ENCODE data around the gene KCNQ1. TPM values are rescaled to one million over a fixed set of nuclear protein-coding genes. Genes with fewer than 3 reads are reported as not detected.

The KCNQ1 gene
- total RNA-seq, 1 experiment from 2014 or later = 2.5 TPM

DNA sequence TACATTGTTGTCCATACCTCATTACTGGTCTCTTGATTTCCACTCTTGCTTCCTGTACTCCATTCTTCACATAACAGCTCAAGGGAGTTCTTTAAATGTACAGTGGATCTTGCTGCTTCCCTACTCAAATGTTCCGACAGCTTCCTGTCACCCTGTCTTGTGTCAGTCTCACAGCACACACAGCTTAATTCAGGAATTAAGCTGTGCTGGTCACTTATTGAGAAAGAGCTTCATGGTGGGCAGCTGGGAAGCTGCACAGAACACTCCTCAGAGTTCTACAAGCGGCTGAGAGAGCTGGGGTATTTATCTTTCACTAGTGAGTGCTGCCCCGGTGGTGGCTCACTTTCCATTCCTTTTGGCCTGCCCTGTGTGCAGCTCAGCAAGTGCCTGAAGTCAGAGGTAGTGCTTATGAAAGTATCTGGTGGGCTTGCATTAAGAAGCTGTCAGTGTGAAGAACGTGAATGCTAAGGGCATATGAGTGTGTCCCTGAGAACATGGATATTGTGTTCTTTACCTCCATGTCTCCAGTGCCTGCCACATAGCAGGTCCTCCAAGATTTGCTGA is 206.3 kb downstream of the KCNQ1 start (continued):
- no peak for TF ChIP-seq RELA (CRISPR knock-in tag; IDR thresholded peaks at IDR 0.05; ENCODE audit: borderline replicate concordance)
- no peak for TF ChIP-seq IRF2 (CRISPR knock-in tag; IDR thresholded peaks at IDR 0.05; ENCODE audit: borderline replicate concordance, low read depth)
- no peak for TF ChIP-seq ETV6 (CRISPR knock-in tag; IDR thresholded peaks at IDR 0.05)
- TF ChIP-seq ZNF396 (CRISPR knock-in tag; IDR thresholded peaks at IDR 0.05; ENCODE audit: borderline replicate concordance) = no peak

DNA sequence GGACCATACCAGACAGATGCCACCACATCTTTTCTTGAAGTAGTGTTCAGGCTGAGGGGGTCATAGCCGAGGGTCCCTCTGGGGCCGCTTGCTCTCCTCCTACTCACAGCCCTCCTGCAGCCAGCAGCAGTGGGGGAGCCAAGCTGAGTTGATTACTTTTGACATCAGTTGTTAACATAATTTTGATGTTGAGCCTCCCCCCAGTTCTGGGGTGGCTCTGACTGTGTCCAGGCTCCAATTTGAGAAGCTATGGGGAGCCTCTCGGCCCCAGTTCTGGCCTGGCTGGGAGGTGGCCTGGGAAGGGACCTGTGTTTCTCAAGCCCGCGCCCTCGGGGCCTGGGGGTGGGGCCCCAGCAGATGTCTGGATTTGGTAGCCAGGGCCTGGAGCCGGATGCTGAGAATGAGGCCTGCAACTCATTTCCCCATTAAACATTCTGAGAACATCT is 207.0 kb downstream of the KCNQ1 start:
- ChIA-PET POLR2A (no interaction called here), CTCF (no interaction called here)
- DNase-seq (ENCODE audit: low spot score) (no peak), ATAC-seq (no peak)
- peaks cover 82% of the 10 kb centered on the region for H3K9me3 Mint-ChIP-seq
- H3K27me3 Mint-ChIP-seq (ENCODE audit: low read depth) = peaks cover 100% of the 10 kb centered on the region; the same call in 1 of the 2 replicates
- peaks cover 84% of the 10 kb centered on the region for H3K36me3 Mint-ChIP-seq
- no peak overlapping the region for H3K27ac Mint-ChIP-seq
- no peak overlapping the region for H3K4me3 Mint-ChIP-seq
- 0 out of 2 replicates have a peak, but pooled peaks cover 4% of the 10 kb centered on the region for H3K4me1 Mint-ChIP-seq
- TF ChIP-seq CREM (CRISPR knock-in tag; IDR thresholded peaks at IDR 0.05) = no peak
- no peak for TF ChIP-seq ELF4 (CRISPR knock-in tag; IDR thresholded peaks at IDR 0.05; ENCODE audit: low read depth)
- TF ChIP-seq, protein P1, sequence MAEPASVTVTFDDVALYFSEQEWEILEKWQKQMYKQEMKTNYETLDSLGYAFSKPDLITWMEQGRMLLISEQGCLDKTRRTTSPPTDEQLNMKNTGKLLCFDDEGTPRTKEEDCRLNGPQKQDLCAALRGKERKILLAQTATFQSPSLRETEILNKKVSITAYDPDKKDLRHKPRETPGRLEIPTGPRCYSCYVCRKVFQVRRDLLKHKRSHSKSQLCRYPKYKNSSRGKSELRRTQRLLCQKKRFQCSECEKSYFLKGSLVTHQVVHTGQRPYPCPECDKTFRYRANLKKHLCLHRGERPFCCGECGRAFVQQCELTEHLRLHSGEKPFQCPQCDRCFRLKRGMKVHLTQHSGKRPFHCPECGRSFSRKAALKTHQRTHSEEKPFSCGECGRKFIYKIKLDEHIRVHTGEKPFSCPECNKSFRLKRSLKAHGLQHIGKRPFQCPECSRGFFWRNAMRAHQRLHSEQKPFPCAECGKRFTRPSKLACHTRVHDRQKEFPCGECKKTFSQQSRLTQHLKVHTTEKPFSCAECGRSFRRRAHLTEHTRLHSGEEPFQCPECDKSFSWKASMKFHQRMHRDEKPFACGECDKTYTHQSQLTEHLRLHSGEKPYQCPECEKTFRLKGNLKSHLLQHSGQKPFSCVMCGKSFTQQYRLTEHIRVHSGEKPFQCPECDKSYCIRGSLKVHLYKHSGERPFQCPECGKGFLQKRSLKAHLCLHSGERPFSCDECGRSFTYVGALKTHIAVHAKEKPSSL (CRISPR knock-in tag; conservative IDR thresholded peaks at IDR 0.05) = no peak
- TF ChIP-seq, protein P2, sequence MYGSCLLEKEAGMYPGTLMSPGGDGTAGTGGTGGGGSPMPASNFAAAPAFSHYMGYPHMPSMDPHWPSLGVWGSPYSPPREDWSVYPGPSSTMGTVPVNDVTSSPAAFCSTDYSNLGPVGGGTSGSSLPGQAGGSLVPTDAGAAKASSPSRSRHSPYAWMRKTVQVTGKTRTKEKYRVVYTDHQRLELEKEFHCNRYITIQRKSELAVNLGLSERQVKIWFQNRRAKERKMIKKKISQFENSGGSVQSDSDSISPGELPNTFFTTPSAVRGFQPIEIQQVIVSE (CRISPR knock-in tag; IDR thresholded peaks at IDR 0.05; ENCODE audit: borderline replicate concordance) = no peak
- no peak for TF ChIP-seq ESRRA (CRISPR knock-in tag; IDR thresholded peaks at IDR 0.05; ENCODE audit: borderline replicate concordance)
- no peak for TF ChIP-seq PRRX2 (CRISPR knock-in tag; IDR thresholded peaks at IDR 0.05)
- TF ChIP-seq TP53 (CRISPR knock-in tag; IDR thresholded peaks at IDR 0.05) = no peak
- TF ChIP-seq, protein P3, sequence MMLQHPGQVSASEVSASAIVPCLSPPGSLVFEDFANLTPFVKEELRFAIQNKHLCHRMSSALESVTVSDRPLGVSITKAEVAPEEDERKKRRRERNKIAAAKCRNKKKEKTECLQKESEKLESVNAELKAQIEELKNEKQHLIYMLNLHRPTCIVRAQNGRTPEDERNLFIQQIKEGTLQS (CRISPR knock-in tag; conservative IDR thresholded peaks at IDR 0.05) = no peak
- no peak for TF ChIP-seq MYBL2 (CRISPR knock-in tag; IDR thresholded peaks at IDR 0.05)
- TF ChIP-seq, protein P4, sequence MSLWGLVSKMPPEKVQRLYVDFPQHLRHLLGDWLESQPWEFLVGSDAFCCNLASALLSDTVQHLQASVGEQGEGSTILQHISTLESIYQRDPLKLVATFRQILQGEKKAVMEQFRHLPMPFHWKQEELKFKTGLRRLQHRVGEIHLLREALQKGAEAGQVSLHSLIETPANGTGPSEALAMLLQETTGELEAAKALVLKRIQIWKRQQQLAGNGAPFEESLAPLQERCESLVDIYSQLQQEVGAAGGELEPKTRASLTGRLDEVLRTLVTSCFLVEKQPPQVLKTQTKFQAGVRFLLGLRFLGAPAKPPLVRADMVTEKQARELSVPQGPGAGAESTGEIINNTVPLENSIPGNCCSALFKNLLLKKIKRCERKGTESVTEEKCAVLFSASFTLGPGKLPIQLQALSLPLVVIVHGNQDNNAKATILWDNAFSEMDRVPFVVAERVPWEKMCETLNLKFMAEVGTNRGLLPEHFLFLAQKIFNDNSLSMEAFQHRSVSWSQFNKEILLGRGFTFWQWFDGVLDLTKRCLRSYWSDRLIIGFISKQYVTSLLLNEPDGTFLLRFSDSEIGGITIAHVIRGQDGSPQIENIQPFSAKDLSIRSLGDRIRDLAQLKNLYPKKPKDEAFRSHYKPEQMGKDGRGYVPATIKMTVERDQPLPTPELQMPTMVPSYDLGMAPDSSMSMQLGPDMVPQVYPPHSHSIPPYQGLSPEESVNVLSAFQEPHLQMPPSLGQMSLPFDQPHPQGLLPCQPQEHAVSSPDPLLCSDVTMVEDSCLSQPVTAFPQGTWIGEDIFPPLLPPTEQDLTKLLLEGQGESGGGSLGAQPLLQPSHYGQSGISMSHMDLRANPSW (CRISPR knock-in tag; conservative IDR thresholded peaks at IDR 0.05; ENCODE audit: low read depth) = no peak
- TF ChIP-seq, protein P5, sequence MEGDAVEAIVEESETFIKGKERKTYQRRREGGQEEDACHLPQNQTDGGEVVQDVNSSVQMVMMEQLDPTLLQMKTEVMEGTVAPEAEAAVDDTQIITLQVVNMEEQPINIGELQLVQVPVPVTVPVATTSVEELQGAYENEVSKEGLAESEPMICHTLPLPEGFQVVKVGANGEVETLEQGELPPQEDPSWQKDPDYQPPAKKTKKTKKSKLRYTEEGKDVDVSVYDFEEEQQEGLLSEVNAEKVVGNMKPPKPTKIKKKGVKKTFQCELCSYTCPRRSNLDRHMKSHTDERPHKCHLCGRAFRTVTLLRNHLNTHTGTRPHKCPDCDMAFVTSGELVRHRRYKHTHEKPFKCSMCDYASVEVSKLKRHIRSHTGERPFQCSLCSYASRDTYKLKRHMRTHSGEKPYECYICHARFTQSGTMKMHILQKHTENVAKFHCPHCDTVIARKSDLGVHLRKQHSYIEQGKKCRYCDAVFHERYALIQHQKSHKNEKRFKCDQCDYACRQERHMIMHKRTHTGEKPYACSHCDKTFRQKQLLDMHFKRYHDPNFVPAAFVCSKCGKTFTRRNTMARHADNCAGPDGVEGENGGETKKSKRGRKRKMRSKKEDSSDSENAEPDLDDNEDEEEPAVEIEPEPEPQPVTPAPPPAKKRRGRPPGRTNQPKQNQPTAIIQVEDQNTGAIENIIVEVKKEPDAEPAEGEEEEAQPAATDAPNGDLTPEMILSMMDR (IDR thresholded peaks at IDR 0.05) = no peak
- no peak for TF ChIP-seq CBFB (CRISPR knock-in tag; IDR thresholded peaks at IDR 0.05; ENCODE audit: low read depth)
- TF ChIP-seq, protein P6, sequence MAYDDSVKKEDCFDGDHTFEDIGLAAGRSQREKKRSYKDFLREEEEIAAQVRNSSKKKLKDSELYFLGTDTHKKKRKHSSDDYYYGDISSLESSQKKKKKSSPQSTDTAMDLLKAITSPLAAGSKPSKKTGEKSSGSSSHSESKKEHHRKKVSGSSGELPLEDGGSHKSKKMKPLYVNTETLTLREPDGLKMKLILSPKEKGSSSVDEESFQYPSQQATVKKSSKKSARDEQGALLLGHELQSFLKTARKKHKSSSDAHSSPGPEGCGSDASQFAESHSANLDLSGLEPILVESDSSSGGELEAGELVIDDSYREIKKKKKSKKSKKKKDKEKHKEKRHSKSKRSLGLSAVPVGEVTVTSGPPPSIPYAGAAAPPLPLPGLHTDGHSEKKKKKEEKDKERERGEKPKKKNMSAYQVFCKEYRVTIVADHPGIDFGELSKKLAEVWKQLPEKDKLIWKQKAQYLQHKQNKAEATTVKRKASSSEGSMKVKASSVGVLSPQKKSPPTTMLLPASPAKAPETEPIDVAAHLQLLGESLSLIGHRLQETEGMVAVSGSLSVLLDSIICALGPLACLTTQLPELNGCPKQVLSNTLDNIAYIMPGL (CRISPR knock-in tag; IDR thresholded peaks at IDR 0.05) = no peak
- no peak for TF ChIP-seq JUN (CRISPR knock-in tag; IDR thresholded peaks at IDR 0.05)
- TF ChIP-seq, protein P7, sequence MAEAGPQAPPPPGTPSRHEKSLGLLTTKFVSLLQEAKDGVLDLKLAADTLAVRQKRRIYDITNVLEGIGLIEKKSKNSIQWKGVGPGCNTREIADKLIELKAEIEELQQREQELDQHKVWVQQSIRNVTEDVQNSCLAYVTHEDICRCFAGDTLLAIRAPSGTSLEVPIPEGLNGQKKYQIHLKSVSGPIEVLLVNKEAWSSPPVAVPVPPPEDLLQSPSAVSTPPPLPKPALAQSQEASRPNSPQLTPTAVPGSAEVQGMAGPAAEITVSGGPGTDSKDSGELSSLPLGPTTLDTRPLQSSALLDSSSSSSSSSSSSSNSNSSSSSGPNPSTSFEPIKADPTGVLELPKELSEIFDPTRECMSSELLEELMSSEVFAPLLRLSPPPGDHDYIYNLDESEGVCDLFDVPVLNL (CRISPR knock-in tag; IDR thresholded peaks at IDR 0.05; ENCODE audit: borderline replicate concordance, low read depth) = no peak
- TF ChIP-seq, protein P8, sequence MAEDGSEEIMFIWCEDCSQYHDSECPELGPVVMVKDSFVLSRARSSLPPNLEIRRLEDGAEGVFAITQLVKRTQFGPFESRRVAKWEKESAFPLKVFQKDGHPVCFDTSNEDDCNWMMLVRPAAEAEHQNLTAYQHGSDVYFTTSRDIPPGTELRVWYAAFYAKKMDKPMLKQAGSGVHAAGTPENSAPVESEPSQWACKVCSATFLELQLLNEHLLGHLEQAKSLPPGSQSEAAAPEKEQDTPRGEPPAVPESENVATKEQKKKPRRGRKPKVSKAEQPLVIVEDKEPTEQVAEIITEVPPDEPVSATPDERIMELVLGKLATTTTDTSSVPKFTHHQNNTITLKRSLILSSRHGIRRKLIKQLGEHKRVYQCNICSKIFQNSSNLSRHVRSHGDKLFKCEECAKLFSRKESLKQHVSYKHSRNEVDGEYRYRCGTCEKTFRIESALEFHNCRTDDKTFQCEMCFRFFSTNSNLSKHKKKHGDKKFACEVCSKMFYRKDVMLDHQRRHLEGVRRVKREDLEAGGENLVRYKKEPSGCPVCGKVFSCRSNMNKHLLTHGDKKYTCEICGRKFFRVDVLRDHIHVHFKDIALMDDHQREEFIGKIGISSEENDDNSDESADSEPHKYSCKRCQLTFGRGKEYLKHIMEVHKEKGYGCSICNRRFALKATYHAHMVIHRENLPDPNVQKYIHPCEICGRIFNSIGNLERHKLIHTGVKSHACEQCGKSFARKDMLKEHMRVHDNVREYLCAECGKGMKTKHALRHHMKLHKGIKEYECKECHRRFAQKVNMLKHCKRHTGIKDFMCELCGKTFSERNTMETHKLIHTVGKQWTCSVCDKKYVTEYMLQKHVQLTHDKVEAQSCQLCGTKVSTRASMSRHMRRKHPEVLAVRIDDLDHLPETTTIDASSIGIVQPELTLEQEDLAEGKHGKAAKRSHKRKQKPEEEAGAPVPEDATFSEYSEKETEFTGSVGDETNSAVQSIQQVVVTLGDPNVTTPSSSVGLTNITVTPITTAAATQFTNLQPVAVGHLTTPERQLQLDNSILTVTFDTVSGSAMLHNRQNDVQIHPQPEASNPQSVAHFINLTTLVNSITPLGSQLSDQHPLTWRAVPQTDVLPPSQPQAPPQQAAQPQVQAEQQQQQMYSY (CRISPR knock-in tag; IDR thresholded peaks at IDR 0.05) = no peak
- TF ChIP-seq ZNF121 (CRISPR knock-in tag; IDR thresholded peaks at IDR 0.05) = no peak

Data from WTC11 (cell line).